K562 (cell line): ENCODE data around the gene APOM. TPM values are rescaled to one million over a fixed set of nuclear protein-coding genes. Genes with fewer than 3 reads are reported as not detected.
A peak's percentile ranks its signal among the peaks of the same experiment; 100 is the strongest.

ENCODE experiments used
- FOXP1 ChIP-seq: sonication (generic); formaldehyde crosslinking; IDR thresholded peaks from 2 replicates; pipeline ENCODE4 v1.8.0; 2022; ENCODE audit warnings: mild to moderate bottlenecking, missing genetic modification reagents
- FUS ChIP-seq: fragments of 200-400 bp; formaldehyde crosslinking; optimal IDR thresholded peaks from 2 replicates; pipeline ENCODE3; 2017; ENCODE audit warnings: low read depth, low read length
- HIVEP1 ChIP-seq: fragments of 250-450 bp; sonication (Bioruptor Pico); IDR thresholded peaks from 2 replicates; pipeline ENCODE4 v1.4.0; 2020; ENCODE audit warnings: mild to moderate bottlenecking
- HLTF ChIP-seq: fragments of 450-650 bp; IDR thresholded peaks from 2 replicates; pipeline ENCODE4 v1.6.1; 2016
- HNRNPH1 ChIP-seq: fragments of 200-400 bp; formaldehyde crosslinking; optimal IDR thresholded peaks from 2 replicates; pipeline ENCODE3; 2017; ENCODE audit warnings: low read depth, mild to moderate bottlenecking, low read length, moderate library complexity
- MTA2 ChIP-seq: fragments of 450-650 bp; IDR thresholded peaks from 2 replicates; pipeline ENCODE4 v1.6.1; 2016; ENCODE audit warnings: low read depth
- OTX1 ChIP-seq: fragments of 450-650 bp; formaldehyde crosslinking; IDR thresholded peaks from 2 replicates; pipeline ENCODE4 v1.4.0; 2022; ENCODE audit warnings: mild to moderate bottlenecking
- SP1 ChIP-seq: sonication (generic); formaldehyde crosslinking; IDR thresholded peaks from 2 replicates; pipeline ENCODE4 v1.8.1; 2022; ENCODE audit warnings: mild to moderate bottlenecking, missing genetic modification reagents
- TRIM28 ChIP-seq: fragments of 450-650 bp; IDR thresholded peaks from 2 replicates; pipeline ENCODE4 v1.6.1; 2017
- YY1 ChIP-seq, 3 experiments: IDR thresholded peaks; 2 replicates each; pipeline ENCODE4 v1.6.1; 2011; ENCODE audit warnings: low read length in 2 of 3, mild to moderate bottlenecking in 2 of 3, moderate library complexity in 2 of 3, borderline replicate concordance in 1 of 3, control low read depth in 1 of 3, low read depth in 1 of 3; ENCODE audit not compliant: insufficient read depth in 3 of 3, insufficient replicate concordance in 2 of 3, control insufficient read depth in 1 of 3, insufficient read length in 1 of 3; ENCODE audit errors: extremely low read depth in 1 of 3
- ZFP1 ChIP-seq: fragments of 450-650 bp; formaldehyde crosslinking; IDR thresholded peaks from 2 replicates; pipeline ENCODE4 v1.4.0; 2020; ENCODE audit warnings: mild to moderate bottlenecking, mixed read lengths
- ZNF57 ChIP-seq: fragments of 450-650 bp; formaldehyde crosslinking; IDR thresholded peaks from 2 replicates; pipeline ENCODE4 v1.4.0; 2020; ENCODE audit warnings: mild to moderate bottlenecking, moderate library complexity
- ZNF717 ChIP-seq: fragments of 250-450 bp; sonication (Bioruptor Pico); IDR thresholded peaks from 2 replicates; pipeline ENCODE4 v1.5.0; 2021
- polyA plus RNA-seq, 8 experiments: library from polyadenylated mRNA; depleted of rRNA in 4 of 8; stranded (reverse) in 5 of 8; unstranded in 3 of 8; fragments of >200 nt; fragmentation: Nextera tagmentation in 2 of 8; fragmentation: Illumina TruSeq in 1 of 8; extraction: Ambion mirVana in 2 of 8; extraction: Trizol in 1 of 8; gene quantifications; 2 replicates each; pipeline versions ENCODE4 v1.2.1 to v1.2.3, GENCODE V29; 2011 to 2014; ENCODE audit warnings: inconsistent platforms in 1 of 8, missing spikeins in 1 of 8
- total RNA-seq, 7 experiments: library from RNA; depleted of rRNA in 6 of 7; stranded (reverse); fragments of >200 nt in 6 of 7; fragmentation: Illumina TruSeq in 2 of 7; extraction: Trizol in 2 of 7; gene quantifications; 2 replicates each; pipeline versions ENCODE4 v1.2.1 to v1.2.3, GENCODE V29; 2011 to 2021; ENCODE audit warnings: low replicate concordance in 1 of 7
- TF ChIP-seq, protein P1 (sequence below): fragments of 450-650 bp; IDR thresholded peaks from 2 replicates; pipeline ENCODE4 v1.6.1; 2016; ENCODE audit warnings: borderline replicate concordance
- TF ChIP-seq, protein P2 (sequence below): fragments of 250-450 bp; sonication (Bioruptor Pico); IDR thresholded peaks from 2 replicates; pipeline ENCODE4 v1.8.0; 2022; ENCODE audit warnings: moderate library complexity, mild to moderate bottlenecking, inconsistent platforms
- TF ChIP-seq, protein P3 (sequence below): fragments of 250-450 bp; sonication (Bioruptor Pico); IDR thresholded peaks from 2 replicates; pipeline ENCODE4 v1.4.0; 2020
- TF ChIP-seq, protein P4 (sequence below): fragments of 250-450 bp; sonication (Bioruptor Pico); IDR thresholded peaks from 2 replicates; pipeline ENCODE4 v1.8.0; 2021; ENCODE audit warnings: moderate library complexity, mild to moderate bottlenecking, inconsistent platforms
- TF ChIP-seq, protein P5 (sequence below): sonication (generic); formaldehyde crosslinking; IDR thresholded peaks from 2 replicates; pipeline ENCODE4 v1.8.1; 2023; ENCODE audit warnings: mild to moderate bottlenecking, missing genetic modification reagents, moderate library complexity

APOM gene
- total and polyA plus RNA-seq, 9 of the 15 experiments (the other 6 are each of a cell fraction or from before 2014, with no cell fraction given) = 5.7 to 24.3 (median 10.4) TPM

DNA sequence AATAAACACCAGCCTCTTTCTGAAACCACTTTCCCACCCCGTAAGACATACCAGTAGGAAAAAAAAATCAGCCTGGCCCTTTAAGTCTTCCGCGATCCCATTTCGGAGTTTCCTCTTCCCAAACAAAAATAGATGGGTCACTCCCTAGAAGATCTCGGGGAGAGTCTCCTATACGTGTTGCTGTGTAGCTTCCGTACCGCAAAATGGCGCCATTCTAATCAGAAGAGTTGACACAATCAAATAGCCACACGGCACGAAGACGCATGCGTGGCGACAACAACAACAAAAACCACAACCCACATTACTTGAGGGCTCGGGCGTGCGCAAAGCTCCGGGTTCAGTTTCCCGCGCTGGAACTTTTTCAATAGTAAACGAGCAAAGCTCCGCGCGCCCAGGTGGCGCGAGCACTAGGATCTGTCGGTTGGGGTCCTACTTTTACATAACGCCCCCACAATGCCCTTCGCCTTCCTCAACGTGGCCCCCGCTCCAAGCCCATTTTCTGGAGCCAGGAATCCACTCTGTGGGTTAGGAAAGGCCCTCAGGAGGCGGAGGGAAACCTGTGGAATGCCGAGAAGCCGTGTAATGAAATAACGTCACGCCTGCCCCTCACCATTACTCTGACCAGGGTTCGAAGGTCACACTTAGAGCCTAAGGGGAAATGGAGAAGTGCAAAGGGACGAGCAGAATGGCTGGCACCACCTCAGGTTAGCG, 9.3 kb downstream of the APOM start, which contains the start of gene GPANK1 (continued):
- TF ChIP-seq, protein P1, sequence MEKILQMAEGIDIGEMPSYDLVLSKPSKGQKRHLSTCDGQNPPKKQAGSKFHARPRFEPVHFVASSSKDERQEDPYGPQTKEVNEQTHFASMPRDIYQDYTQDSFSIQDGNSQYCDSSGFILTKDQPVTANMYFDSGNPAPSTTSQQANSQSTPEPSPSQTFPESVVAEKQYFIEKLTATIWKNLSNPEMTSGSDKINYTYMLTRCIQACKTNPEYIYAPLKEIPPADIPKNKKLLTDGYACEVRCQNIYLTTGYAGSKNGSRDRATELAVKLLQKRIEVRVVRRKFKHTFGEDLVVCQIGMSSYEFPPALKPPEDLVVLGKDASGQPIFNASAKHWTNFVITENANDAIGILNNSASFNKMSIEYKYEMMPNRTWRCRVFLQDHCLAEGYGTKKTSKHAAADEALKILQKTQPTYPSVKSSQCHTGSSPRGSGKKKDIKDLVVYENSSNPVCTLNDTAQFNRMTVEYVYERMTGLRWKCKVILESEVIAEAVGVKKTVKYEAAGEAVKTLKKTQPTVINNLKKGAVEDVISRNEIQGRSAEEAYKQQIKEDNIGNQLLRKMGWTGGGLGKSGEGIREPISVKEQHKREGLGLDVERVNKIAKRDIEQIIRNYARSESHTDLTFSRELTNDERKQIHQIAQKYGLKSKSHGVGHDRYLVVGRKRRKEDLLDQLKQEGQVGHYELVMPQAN = peak; percentile 39; the same call in 1 of the 2 replicates
- TF ChIP-seq HLTF (peak; percentile 23; the same call in 1 of the 2 replicates), ZNF57 (CRISPR knock-in tag) (peak; percentile 73; the same call in 1 of the 2 replicates), MTA2 (0 out of 2 replicates have a peak, but pooled peaks have one; percentile 6), FUS (no peak), TRIM28 (peak; percentile 46; the same call in 1 of the 2 replicates), HIVEP1 (CRISPR knock-in tag) (0 out of 2 replicates have a peak, but pooled peaks have one; percentile 82), HNRNPH1 (no peak), OTX1 (CRISPR knock-in tag) (peak; percentile 83; the same call in 1 of the 2 replicates), ZFP1 (CRISPR knock-in tag) (no peak), ZNF717 (CRISPR knock-in tag) (peak; percentile 82), SP1 (CRISPR knock-in tag) (peak; percentile 70; the same call in 1 of the 2 replicates), YY1 (IDR thresholded peaks at IDR 0.05; ENCODE audit: borderline replicate concordance in 1 of 3, control insufficient read depth in 1 of 3, extremely low read depth in 1 of 3, insufficient read depth in 3 of 3, insufficient read length in 1 of 3, insufficient replicate concordance in 2 of 3, low read depth in 1 of 3, low read length in 2 of 3) (peak; percentile 92 to 99 (median 97)), FOXP1 (CRISPR knock-in tag) (peak; percentile 100)
- TF ChIP-seq, protein P2, sequence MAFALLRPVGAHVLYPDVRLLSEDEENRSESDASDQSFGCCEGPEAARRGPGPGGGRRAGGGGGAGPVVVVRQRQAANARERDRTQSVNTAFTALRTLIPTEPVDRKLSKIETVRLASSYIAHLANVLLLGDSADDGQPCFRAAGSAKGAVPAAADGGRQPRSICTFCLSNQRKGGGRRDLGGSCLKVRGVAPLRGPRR (CRISPR knock-in tag) = peak; percentile 76; the same call in 1 of the 2 replicates
- TF ChIP-seq, protein P3, sequence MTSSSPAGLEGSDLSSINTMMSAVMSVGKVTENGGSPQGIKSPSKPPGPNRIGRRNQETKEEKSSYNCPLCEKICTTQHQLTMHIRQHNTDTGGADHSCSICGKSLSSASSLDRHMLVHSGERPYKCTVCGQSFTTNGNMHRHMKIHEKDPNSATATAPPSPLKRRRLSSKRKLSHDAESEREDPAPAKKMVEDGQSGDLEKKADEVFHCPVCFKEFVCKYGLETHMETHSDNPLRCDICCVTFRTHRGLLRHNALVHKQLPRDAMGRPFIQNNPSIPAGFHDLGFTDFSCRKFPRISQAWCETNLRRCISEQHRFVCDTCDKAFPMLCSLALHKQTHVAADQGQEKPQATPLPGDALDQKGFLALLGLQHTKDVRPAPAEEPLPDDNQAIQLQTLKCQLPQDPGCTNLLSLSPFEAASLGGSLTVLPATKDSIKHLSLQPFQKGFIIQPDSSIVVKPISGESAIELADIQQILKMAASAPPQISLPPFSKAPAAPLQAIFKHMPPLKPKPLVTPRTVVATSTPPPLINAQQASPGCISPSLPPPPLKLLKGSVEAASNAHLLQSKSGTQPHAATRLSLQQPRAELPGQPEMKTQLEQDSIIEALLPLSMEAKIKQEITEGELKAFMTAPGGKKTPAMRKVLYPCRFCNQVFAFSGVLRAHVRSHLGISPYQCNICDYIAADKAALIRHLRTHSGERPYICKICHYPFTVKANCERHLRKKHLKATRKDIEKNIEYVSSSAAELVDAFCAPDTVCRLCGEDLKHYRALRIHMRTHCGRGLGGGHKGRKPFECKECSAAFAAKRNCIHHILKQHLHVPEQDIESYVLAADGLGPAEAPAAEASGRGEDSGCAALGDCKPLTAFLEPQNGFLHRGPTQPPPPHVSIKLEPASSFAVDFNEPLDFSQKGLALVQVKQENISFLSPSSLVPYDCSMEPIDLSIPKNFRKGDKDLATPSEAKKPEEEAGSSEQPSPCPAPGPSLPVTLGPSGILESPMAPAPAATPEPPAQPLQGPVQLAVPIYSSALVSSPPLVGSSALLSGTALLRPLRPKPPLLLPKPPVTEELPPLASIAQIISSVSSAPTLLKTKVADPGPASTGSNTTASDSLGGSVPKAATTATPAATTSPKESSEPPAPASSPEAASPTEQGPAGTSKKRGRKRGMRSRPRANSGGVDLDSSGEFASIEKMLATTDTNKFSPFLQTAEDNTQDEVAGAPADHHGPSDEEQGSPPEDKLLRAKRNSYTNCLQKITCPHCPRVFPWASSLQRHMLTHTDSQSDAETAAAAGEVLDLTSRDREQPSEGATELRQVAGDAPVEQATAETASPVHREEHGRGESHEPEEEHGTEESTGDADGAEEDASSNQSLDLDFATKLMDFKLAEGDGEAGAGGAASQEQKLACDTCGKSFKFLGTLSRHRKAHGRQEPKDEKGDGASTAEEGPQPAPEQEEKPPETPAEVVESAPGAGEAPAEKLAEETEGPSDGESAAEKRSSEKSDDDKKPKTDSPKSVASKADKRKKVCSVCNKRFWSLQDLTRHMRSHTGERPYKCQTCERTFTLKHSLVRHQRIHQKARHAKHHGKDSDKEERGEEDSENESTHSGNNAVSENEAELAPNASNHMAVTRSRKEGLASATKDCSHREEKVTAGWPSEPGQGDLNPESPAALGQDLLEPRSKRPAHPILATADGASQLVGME (CRISPR knock-in tag) = no peak
- TF ChIP-seq, protein P4, sequence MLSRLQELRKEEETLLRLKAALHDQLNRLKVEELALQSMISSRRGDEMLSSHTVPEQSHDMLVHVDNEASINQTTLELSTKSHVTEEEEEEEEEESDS (CRISPR knock-in tag) = peak; percentile 81
- TF ChIP-seq, protein P5, sequence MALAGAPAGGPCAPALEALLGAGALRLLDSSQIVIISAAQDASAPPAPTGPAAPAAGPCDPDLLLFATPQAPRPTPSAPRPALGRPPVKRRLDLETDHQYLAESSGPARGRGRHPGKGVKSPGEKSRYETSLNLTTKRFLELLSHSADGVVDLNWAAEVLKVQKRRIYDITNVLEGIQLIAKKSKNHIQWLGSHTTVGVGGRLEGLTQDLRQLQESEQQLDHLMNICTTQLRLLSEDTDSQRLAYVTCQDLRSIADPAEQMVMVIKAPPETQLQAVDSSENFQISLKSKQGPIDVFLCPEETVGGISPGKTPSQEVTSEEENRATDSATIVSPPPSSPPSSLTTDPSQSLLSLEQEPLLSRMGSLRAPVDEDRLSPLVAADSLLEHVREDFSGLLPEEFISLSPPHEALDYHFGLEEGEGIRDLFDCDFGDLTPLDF (CRISPR knock-in tag) = peak; percentile 100
